Muscle layer of colon (tissue), 2 donors: ENCODE results near the gene C11orf68.

Experiments used
- H3K27ac ChIP-seq: one replicate; pipeline ENCODE4 v1.7.0; 2013; ENCODE audit warnings: low read depth, mild to moderate bottlenecking, low read length, moderate library complexity
- H3K27me3 ChIP-seq, 2 donors: one replicate each; pipeline ENCODE4 v1.7.0; 2013; ENCODE audit warnings: low read length in 2 of 2, mild to moderate bottlenecking in 2 of 2; ENCODE audit not compliant: insufficient read depth in 2 of 2, control insufficient read depth in 1 of 2
- H3K36me3 ChIP-seq: one replicate; pipeline ENCODE4 v1.7.0; 2013; ENCODE audit warnings: mild to moderate bottlenecking, low read length; ENCODE audit not compliant: insufficient read depth
- H3K4me1 ChIP-seq: one replicate; pipeline ENCODE4 v1.7.0; 2013; ENCODE audit warnings: mild to moderate bottlenecking, low read length; ENCODE audit not compliant: insufficient read depth
- H3K4me3 ChIP-seq, 2 donors: one replicate each; pipeline ENCODE4 v1.7.0; 2013; ENCODE audit warnings: low read length in 2 of 2, low read depth in 1 of 2, mild to moderate bottlenecking in 1 of 2, moderate library complexity in 1 of 2
- H3K9ac ChIP-seq: one replicate; pipeline ENCODE4 v1.7.0; 2013; ENCODE audit warnings: low read length
- H3K9me3 ChIP-seq: one replicate; pipeline ENCODE4 v1.7.0; 2013; ENCODE audit warnings: mild to moderate bottlenecking, low read length
- donor health status: abdominal sarcoma.
- donor health status: Adenocarcinoma of cecum.

Gene C11orf68

DNA sequence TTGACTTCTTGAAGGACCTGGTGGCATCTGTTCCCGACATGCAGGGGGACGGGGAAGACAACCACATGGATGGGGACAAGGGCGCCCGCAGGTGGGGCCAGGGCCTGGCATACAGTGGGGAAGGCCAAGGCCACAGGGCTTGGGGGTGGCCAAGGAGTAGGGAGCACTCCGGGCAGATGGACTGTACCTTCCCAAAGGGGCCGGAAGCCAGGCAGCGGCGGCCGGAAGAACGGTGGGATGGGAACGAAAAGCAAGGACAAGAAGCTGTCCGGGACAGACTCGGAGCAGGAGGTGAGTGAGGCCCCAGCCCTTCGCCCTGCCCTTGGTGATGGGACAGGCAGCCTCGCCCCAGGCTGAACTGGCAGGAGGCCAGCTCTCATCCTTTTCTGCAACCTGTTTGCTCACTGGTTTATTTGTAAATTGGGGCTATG is 1.5 kb upstream of the C11orf68 start:
- peak overlapping the region; percentile 91 for H3K27ac ChIP-seq
- no peaks in the 10 kb centered on the region for H3K27me3 ChIP-seq
- peaks cover 39% of the 10 kb centered on the region for H3K4me1 ChIP-seq
- H3K9ac ChIP-seq, result no peak overlapping the region
- no peaks in the 10 kb centered on the region for H3K9me3 ChIP-seq
- H3K36me3 ChIP-seq, result peaks cover 22% of the 10 kb centered on the region
- peak overlapping the region; percentile 77 to 92 for H3K4me3 ChIP-seq

DNA sequence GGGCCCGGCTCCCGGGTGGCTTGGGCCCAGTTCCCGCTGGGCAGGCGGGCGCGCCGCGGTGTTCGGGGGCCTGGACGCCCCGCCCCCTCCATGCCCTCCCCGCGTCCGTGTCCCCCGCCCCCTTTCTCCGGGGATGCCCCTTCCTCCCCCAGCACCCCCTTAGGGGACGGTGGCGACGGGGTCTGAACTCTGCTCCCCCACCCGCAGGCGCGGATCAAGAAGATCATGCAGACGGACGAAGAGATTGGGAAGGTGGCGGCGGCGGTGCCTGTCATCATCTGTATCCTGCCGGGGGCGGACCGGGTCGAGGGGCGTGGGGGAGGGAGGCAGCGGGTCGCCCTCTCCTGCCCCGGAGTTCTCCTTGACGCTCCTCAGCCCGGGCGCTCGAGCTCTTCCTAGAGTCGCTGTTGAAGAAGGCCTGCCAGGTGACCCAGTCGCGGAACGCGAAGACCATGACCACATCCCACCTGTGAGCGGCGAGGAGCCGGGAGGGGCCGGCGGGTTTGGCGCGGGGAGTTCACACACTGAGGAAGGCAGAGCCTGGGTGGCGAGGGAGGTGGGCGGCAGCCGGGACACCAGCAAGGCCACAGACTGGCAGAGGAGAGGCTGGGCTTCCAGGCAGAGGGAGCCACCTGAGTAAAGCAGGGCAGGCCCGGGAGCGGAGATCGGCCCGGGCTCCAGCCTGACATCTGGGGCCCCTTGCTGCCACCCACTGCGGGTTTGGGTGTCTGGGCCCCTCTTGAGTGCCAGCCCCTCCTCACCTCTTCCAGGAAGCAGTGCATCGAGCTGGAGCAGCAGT is 910 bp upstream of the C11orf68 start:
- Histone ChIP-seq H3K4me3 (peak overlapping the region; percentile 77 to 92), H3K27ac (peak overlapping the region; percentile 91), H3K9me3 (no peaks in the 10 kb centered on the region), H3K9ac (peak overlapping the region; percentile 25), H3K36me3 (peaks cover 22% of the 10 kb centered on the region), H3K4me1 (peaks cover 45% of the 10 kb centered on the region), H3K27me3 (no peaks in the 10 kb centered on the region)

DNA sequence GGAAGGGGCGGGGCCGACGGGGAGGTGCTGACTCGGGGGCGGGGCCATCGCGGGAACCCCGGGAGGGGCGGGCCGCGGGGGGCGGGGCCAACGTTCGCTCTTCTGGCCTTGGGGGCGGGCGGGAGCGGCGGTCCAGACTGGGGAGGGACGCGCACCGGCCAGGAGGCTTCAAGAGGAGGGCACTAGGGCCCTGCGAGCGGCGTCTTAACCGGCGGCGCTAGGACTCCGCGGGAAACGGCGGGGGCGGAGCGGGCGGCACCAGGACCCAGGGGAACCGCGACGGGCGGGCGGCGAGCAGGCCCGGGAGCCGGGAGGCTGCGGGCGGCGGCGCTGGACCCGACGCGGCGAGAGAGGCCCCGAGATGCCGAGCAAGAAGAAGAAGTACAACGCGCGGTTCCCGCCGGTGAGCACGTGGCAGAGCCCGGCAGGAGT is 295 bp upstream of the C11orf68 start, which contains the start of gene DRAP1:
DRAP1 (plus strand) TSS at position 286 of the 432 bp plus-strand sequence; CDS start at position 362, 76 bp downstream.
- H3K27me3 ChIP-seq, result no peaks in the 10 kb centered on the region
- H3K4me3 ChIP-seq, result peak within 1 kb of the TSS; percentile 89 to 100
- peaks cover 22% of the 10 kb centered on the region for H3K36me3 ChIP-seq
- no peaks in the 10 kb centered on the region for H3K9me3 ChIP-seq
- H3K27ac ChIP-seq, result peak within 1 kb of the TSS; percentile 93
- H3K4me1 ChIP-seq, result peaks cover 45% of the 10 kb centered on the region
- peak within 1 kb of the TSS; percentile 88 for H3K9ac ChIP-seq

DNA sequence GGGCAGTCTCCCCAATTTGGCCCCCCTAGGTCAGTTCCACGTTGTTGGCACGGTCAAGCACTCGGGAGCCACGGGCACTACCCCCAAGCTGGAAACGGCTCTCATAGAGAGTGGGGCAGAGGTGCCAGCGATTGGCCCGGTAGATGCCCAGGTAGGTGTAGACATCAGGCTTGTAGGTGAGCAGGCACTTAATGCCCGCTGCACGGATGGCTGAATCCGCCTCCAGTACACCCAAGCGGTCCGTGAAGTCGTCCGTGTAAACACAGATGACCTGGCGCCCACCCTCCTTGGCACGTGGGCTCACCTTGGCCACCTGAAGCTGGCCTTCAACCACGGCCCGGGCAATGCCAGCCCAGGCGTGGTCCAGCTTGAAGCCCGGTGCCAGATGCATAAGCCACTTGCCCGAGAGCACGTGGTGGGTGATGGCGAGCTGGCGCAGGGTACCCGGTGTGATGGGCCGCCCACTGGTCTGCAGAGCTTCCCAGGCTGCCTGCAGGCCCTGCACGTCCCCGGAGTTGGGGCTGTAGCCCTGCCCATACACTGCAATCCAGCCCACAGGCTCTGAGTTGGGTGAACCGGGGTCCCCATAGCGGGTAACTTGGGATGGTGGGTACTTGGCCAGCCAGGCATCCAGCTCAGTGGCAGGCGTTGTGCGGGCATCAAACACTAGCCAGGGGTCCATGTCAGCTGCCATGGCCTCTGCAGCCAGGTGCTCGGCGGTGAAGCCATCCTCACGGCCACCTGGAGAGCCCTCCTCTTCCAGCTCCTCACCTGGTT is 1.2 kb downstream of the C11orf68 start:
- Histone ChIP-seq H3K9ac (peak overlapping the region; percentile 88), H3K9me3 (no peaks in the 10 kb centered on the region), H3K27me3 (no peaks in the 10 kb centered on the region), H3K4me1 (peaks cover 45% of the 10 kb centered on the region), H3K36me3 (peaks cover 12% of the 10 kb centered on the region), H3K27ac (peak overlapping the region; percentile 93), H3K4me3 (peak overlapping the region; percentile 89 to 100)

DNA sequence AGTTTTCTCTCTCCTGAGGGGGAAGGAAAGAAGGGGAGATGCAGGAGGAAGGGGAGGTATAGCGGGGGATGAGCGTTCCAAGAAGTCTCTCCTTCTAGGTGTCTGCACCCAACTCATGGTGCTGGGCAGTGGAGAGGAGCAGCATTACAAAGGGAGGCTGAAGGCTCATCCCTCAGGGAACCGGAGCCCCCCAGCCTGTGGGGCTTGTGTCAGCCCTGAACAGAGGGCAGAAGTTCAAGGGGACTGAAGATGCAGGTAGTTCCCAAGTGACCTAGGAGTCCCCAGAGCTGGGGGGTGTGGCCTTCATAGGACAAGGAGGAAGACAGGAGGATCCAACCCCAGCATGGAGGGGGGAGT is 1.8 kb downstream of the C11orf68 start:
- Histone ChIP-seq H3K4me3 (peak overlapping the region in 1 of 2 donors; percentile 89), H3K4me1 (peaks cover 48% of the 10 kb centered on the region), H3K9me3 (no peaks in the 10 kb centered on the region), H3K27me3 (no peaks in the 10 kb centered on the region), H3K9ac (no peak overlapping the region), H3K36me3 (peaks cover 7% of the 10 kb centered on the region), H3K27ac (peak overlapping the region; percentile 93)

DNA sequence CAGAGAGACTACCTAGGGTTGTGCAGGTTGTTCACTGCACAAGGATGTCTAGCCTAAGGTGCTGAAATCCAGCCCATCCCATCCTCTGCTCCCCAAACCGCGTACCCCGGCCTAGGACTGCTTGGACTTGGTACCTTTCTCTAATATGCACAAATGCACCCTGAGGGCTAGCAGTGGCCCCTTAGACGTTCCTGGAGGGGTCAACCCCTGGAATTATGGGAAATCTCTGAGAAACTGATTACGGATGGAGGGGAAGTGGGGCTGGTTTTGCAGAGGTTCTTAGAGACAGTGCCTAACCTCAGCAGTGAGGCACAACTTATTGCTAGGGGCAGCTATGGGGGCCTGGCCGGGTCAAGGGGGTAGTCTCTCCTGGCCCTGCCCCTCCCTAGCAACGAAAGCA is 2.5 kb downstream of the C11orf68 start:
- peaks cover 54% of the 10 kb centered on the region for H3K4me1 ChIP-seq
- no peaks in the 10 kb centered on the region for H3K27me3 ChIP-seq
- H3K27ac ChIP-seq, result peak overlapping the region; percentile 93
- H3K36me3 ChIP-seq, result peaks cover under 1% of the 10 kb centered on the region
- H3K9ac ChIP-seq, result peak overlapping the region; percentile 42
- no peaks in the 10 kb centered on the region for H3K9me3 ChIP-seq
- no peak overlapping the region for H3K4me3 ChIP-seq

- H3K9ac ChIP-seq, result peak overlapping the region; percentile 42
- peak overlapping the region; percentile 61 for H3K27ac ChIP-seq
- H3K36me3 ChIP-seq, result no peaks in the 10 kb centered on the region
- peaks cover 55% of the 10 kb centered on the region for H3K4me1 ChIP-seq
- H3K9me3 ChIP-seq, result no peaks in the 10 kb centered on the region
- no peaks in the 10 kb centered on the region for H3K27me3 ChIP-seq
- peak overlapping the region in 1 of 2 donors; percentile 10 for H3K4me3 ChIP-seq
Observed at GRCh38 chr11:65915821-65916251, 3.0 kb downstream of the C11orf68 start.

GRCh38 chr11:65915101-65915820 is 3.6 kb downstream of the C11orf68 start:
- no peaks in the 10 kb centered on the region for H3K27me3 ChIP-seq
- peak overlapping the region in 1 of 2 donors; percentile 10 for H3K4me3 ChIP-seq
- H3K9ac ChIP-seq, result peak overlapping the region; percentile 42
- H3K36me3 ChIP-seq, result no peaks in the 10 kb centered on the region
- H3K27ac ChIP-seq, result no peak overlapping the region
- H3K4me1 ChIP-seq, result peaks cover 49% of the 10 kb centered on the region
- H3K9me3 ChIP-seq, result no peaks in the 10 kb centered on the region

GRCh38 chr11:65912845-65913244 is 6.0 kb downstream of the C11orf68 start:
- Histone ChIP-seq H3K36me3 (no peaks in the 10 kb centered on the region), H3K4me1 (peaks cover 42% of the 10 kb centered on the region), H3K4me3 (no peak overlapping the region), H3K9ac (no peak overlapping the region), H3K9me3 (no peaks in the 10 kb centered on the region), H3K27me3 (no peaks in the 10 kb centered on the region), H3K27ac (no peak overlapping the region)

GRCh38 chr11:65911682-65912568 is 6.9 kb downstream of the C11orf68 start:
- Histone ChIP-seq H3K27me3 (no peaks in the 10 kb centered on the region), H3K4me3 (peak overlapping the region in 1 of 2 donors; percentile 5), H3K9ac (no peak overlapping the region), H3K4me1 (peaks cover 33% of the 10 kb centered on the region), H3K36me3 (no peaks in the 10 kb centered on the region), H3K27ac (no peak overlapping the region), H3K9me3 (no peaks in the 10 kb centered on the region)
